Esophagus muscularis mucosa (tissue), 4 donors: ENCODE measurements around the gene LRFN5. TPM values are rescaled to one million over a fixed set of nuclear protein-coding genes. Genes with fewer than 3 reads are reported as not detected.

Experiments used
- DNase-seq: peaks from one replicate; pipeline ENCODE4 v3.0.0-alpha.2; 2017; ENCODE audit errors: extremely low spot score
- H3K27ac ChIP-seq, 4 donors: fragments of 200-600 bp; sonication (generic); replicated peaks in 1 of 4; 1 replicate in 3 of 4; 2 replicates in 1 of 4; pipeline ENCODE4 v1.5.1; 2016 to 2019; ENCODE audit warnings: mild to moderate bottlenecking in 1 of 4
- H3K27me3 ChIP-seq, 4 donors: fragments of 200-600 bp; sonication (generic); one replicate each; pipeline versions ENCODE4 v1.5.1 to v1.6.0; 2016 to 2019
- H3K36me3 ChIP-seq, 4 donors: fragments of 200-600 bp; sonication (generic); one replicate each; pipeline ENCODE4 v1.5.1; 2016 to 2019
- H3K4me1 ChIP-seq, 4 donors: fragments of 200-600 bp; sonication (generic); one replicate each; pipeline ENCODE4 v1.5.1; 2016 to 2019
- H3K4me3 ChIP-seq, 4 donors: fragments of 200-600 bp; sonication (generic); 1 replicate in 2 of 4; 2 replicates in 2 of 4; pipeline ENCODE4 v1.5.1; 2016 to 2019; ENCODE audit warnings: mild to moderate bottlenecking in 4 of 4, moderate library complexity in 1 of 4
- H3K9me3 ChIP-seq, 4 donors: fragments of 200-600 bp; sonication (generic); 1 replicate in 3 of 4; 2 replicates in 1 of 4; pipeline ENCODE4 v1.5.1; 2016 to 2019
- EP300 ChIP-seq: sonication (generic); formaldehyde crosslinking; IDR thresholded peaks from one replicate; pipeline ENCODE4 v1.6.1; 2017; ENCODE audit warnings: antibody characterized with exemption
- POLR2A ChIP-seq: fragments of 450-650 bp; IDR thresholded peaks from one replicate; pipeline ENCODE4 v1.6.1; 2017; ENCODE audit warnings: antibody characterized with exemption, moderate library complexity, mild to moderate bottlenecking, low read depth
- POLR2AphosphoS5 ChIP-seq, 2 donors: sonication (generic); formaldehyde crosslinking; IDR thresholded peaks; one replicate each; pipeline ENCODE4 v1.6.1; 2017; ENCODE audit warnings: antibody characterized with exemption in 2 of 2
- WGBS: methylation state at CpG from one replicate; pipeline ENCODE4 v1.1.5; 2018; 5-methylcytosine and 5-hydroxymethylcytosine counted together
- intact Hi-C: fragments of 100-400 bp; cut with DNase I; formaldehyde crosslinking; loops from one replicate; pipeline ENCODE4 v1.15.1; 2023
- total RNA-seq, 4 donors: library from RNA; depleted of rRNA; stranded (reverse); fragments of >200 nt; gene quantifications; one replicate each; pipeline versions ENCODE4 v1.1.0 to v1.2.1, GENCODE V29; 2016
- TF ChIP-seq, protein P1 (sequence below), 3 experiments: fragments of 200-600 bp in 2 of 3; fragments of 450-650 bp in 1 of 3; sonication (generic) in 2 of 3; IDR thresholded peaks; one replicate each; pipeline ENCODE4 v1.5.1; 2017 to 2019; ENCODE audit warnings: antibody characterized with exemption in 3 of 3, mild to moderate bottlenecking in 2 of 3, moderate library complexity in 1 of 3

Gene LRFN5
- total RNA-seq, 4 donors from 2014 or later: 2.1 to 4.6 (median 3.3) TPM

DNA sequence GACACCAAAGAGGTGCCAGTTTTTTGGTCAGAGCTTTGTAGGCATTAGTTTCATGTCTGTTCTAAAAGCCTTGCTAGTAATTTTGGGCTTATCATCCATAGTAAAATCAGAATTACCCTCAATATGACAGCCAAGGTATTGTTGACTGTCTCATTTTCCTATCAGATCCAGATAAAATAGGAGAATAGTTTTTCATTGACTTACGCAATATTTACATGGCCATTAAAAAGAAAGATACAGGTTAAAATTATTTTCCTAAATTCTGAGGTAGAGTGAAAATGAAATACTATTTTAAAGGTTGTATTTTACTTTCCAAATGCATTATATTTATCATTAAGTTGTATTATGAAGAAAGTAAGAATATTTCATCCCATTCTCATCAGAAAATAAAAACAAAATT, 203.7 kb downstream of the LRFN5 start:
- H3K4me3 ChIP-seq: no peak overlapping the region
- no peak overlapping the region for H3K27ac ChIP-seq
- no peak for DNase-seq
- TF ChIP-seq, protein P1, sequence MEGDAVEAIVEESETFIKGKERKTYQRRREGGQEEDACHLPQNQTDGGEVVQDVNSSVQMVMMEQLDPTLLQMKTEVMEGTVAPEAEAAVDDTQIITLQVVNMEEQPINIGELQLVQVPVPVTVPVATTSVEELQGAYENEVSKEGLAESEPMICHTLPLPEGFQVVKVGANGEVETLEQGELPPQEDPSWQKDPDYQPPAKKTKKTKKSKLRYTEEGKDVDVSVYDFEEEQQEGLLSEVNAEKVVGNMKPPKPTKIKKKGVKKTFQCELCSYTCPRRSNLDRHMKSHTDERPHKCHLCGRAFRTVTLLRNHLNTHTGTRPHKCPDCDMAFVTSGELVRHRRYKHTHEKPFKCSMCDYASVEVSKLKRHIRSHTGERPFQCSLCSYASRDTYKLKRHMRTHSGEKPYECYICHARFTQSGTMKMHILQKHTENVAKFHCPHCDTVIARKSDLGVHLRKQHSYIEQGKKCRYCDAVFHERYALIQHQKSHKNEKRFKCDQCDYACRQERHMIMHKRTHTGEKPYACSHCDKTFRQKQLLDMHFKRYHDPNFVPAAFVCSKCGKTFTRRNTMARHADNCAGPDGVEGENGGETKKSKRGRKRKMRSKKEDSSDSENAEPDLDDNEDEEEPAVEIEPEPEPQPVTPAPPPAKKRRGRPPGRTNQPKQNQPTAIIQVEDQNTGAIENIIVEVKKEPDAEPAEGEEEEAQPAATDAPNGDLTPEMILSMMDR (IDR thresholded peaks at IDR 0.05): no peak
- TF ChIP-seq POLR2A: no peak
- no peak for TF ChIP-seq POLR2AphosphoS5 (IDR thresholded peaks at IDR 0.05)
- no peak for TF ChIP-seq EP300
- H3K4me1 ChIP-seq: no peaks in the 10 kb centered on the region
- intact Hi-C loops: no loop called here
- H3K36me3 ChIP-seq: no peaks in the 10 kb centered on the region
- WGBS: 98% methylated on average over 1 of the region's 1 CpG
- no peaks in the 10 kb centered on the region for H3K9me3 ChIP-seq
- H3K27me3 ChIP-seq: no peaks in the 10 kb centered on the region

DNA sequence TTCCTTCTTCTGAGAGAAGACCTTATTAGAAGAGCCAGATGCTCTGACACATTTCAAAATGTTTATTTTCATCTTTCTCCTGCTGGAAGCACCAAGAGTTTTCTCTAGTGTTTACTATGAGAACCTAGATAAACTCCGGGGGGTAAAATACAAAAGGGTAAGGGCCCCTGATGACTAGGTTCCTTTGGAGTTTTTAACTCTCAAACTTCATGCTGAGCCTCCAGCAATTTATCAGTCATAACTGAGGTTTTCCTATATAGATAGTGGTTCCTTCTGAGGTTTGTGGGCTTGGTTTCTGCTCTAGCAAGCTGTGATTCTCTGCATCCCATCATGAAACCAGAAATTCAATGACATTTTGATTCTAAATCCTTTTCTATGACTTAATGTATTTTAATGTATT, 210.9 kb downstream of the LRFN5 start:
- 70% methylated on average over 1 of the region's 1 CpG for WGBS
- Histone ChIP-seq H3K27ac (no peak overlapping the region), H3K4me3 (no peak overlapping the region), H3K9me3 (no peaks in the 10 kb centered on the region), H3K4me1 (no peaks in the 10 kb centered on the region), H3K36me3 (no peaks in the 10 kb centered on the region), H3K27me3 (no peaks in the 10 kb centered on the region)
- no peak for DNase-seq
- TF ChIP-seq, protein P1 (IDR thresholded peaks at IDR 0.05): no peak
- TF ChIP-seq POLR2AphosphoS5 (IDR thresholded peaks at IDR 0.05) (no peak), EP300 (no peak), POLR2A (no peak)
- intact Hi-C loops: no loop called here

DNA sequence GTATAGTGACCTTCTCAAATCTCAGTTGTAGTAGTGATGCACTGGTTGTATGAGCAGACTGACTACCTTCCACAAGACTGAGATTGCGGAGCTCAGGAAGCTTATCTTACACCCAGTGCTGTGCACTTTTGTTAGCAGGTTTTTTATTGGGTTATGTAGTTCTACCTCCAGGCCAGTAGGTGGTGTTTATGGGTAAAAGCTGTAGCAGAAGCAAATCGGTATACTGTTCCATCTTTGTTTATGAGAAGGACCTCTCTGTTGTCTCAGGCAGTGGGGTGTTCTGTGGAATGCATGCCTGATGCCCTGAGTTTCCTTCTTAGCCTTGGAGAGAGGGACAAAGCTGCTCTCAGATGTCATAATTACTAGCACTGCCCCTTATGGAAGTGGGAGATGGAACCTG, 217.8 kb downstream of the LRFN5 start:
- intact Hi-C loops: no loop called here

DNA sequence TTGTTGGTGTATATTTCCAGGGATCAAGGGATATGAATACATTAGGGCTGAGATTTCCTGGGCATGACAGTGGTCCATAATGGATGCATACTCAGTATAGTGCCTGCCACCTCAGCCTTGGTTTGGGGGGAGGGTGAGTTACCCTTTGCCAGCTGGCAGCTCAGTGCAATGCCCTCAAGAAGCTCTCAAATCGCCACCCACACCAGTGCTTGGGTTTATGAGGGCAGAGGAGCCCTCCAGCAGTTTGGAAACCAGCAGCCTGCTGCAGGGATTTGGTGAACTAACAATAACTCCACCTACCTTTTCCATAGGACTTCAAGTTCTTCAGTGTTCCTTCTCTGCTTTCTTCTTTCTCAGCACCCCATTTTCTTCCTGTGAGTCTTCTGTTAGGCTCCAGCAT, 218.9 kb downstream of the LRFN5 start:
- H3K27me3 ChIP-seq: no peaks in the 10 kb centered on the region
- DNase-seq: no peak
- TF ChIP-seq EP300 (no peak), POLR2A (no peak), POLR2AphosphoS5 (IDR thresholded peaks at IDR 0.05) (no peak)
- TF ChIP-seq, protein P1 (IDR thresholded peaks at IDR 0.05): no peak
- 80% methylated on average over 1 of the region's 1 CpG for WGBS
- H3K4me3 ChIP-seq: no peak overlapping the region
- H3K4me1 ChIP-seq: peaks cover 0 to 4% (median 2%) of the 10 kb centered on the region in 4 donors
- no peaks in the 10 kb centered on the region for H3K36me3 ChIP-seq
- intact Hi-C loops: no loop called here
- H3K9me3 ChIP-seq: peaks cover 0 to 11% (median 4%) of the 10 kb centered on the region in 4 donors
- no peak overlapping the region for H3K27ac ChIP-seq

More for the DNA sequence above, 217.8 kb downstream of the LRFN5 start:
- Histone ChIP-seq H3K4me1 (no peaks in the 10 kb centered on the region), H3K27ac (no peak overlapping the region), H3K9me3 (peaks cover 0 to 11% (median 4%) of the 10 kb centered on the region in 4 donors), H3K4me3 (no peak overlapping the region), H3K27me3 (no peaks in the 10 kb centered on the region), H3K36me3 (no peaks in the 10 kb centered on the region)
- TF ChIP-seq, protein P1 (IDR thresholded peaks at IDR 0.05): no peak
- TF ChIP-seq POLR2AphosphoS5 (IDR thresholded peaks at IDR 0.05): no peak
- TF ChIP-seq POLR2A: no peak
- no peak for TF ChIP-seq EP300
- DNase-seq: no peak
- WGBS: 97% methylated on average over 2 of the region's 2 CpGs
